ENCODE data around the gene DOCK1. TPM values are rescaled to one million over a fixed set of nuclear protein-coding genes. Genes with fewer than 3 reads are reported as not detected.

The DOCK1 gene
- total RNA-seq, 2 donors from 2014 or later = 72.4 to 89.3 TPM

DNA sequence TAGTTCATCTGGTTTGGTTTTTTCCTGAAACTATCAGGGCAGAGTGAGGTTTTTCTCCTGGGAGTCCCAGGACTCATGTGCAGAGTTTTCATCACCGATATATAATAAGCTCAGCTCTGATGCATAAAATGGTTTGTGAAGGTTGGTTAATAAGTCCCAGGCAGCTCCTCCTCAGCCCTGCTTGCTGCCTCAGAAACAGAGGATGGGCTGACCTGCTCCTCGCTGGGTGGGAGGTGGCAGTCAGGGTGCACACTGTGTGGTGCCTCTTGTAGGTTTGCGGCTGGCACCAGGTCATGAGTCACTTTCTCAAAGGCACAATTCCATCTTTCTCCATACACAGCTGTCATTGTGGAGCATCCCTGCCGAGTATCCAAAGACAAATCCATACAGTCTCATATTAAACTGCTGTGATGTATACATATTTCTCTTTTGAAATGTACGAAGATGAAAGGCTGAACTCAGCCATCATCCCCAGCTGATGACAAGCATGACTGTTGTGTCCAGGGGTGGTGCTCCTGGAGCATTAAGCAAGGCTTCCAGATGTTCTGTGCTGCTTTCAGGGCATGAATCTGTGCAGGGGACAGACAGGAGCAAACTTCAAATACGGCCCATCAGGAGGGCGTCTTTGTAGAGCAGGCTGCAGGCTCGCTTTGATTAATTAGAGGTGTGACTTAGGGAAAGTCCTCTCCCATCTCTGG is 518.1 kb downstream of the DOCK1 start:
- H3K27me3 ChIP-seq (ENCODE audit: control insufficient read depth, insufficient read depth, low read length, poor library complexity, severe bottlenecking) = no peaks in the 10 kb centered on the region
- no peaks in the 10 kb centered on the region for H3K9me3 ChIP-seq (ENCODE audit: control insufficient read depth, low read length)
- H3K9ac ChIP-seq (ENCODE audit: extremely low read depth, low read length, poor library complexity, severe bottlenecking) = no peak overlapping the region
- H3K4me1 ChIP-seq (ENCODE audit: control insufficient read depth, insufficient read depth, low read length) = peaks cover 3% of the 10 kb centered on the region
- no peak overlapping the region for H3K27ac ChIP-seq (ENCODE audit: low read depth, low read length)
- 80 to 89% methylated on average over 4 to 8 of the region's 8 CpGs for WGBS, 2 experiments (ENCODE audit: insufficient coverage in 1 of 2, insufficient read length in 1 of 2)
- no peak for DNase-seq
- Mint-ChIP-seq H3K9me3 (no peaks in the 10 kb centered on the region), H3K4me1 (peaks cover 9% of the 10 kb centered on the region), H3K27ac (no peak overlapping the region), H3K4me3 (no peak overlapping the region), H3K27me3 (ENCODE audit: insufficient read depth) (no peaks in the 10 kb centered on the region), H3K36me3 (ENCODE audit: low read depth) (peaks cover 59% of the 10 kb centered on the region)
- no peak overlapping the region for H3K4me3 ChIP-seq (ENCODE audit: low read length)
- no peak for TF ChIP-seq CTCF (conservative IDR thresholded peaks at IDR 0.05)
- H3K36me3 ChIP-seq (ENCODE audit: control insufficient read depth, insufficient read depth, low read length) = peaks cover 19% of the 10 kb centered on the region

DNA sequence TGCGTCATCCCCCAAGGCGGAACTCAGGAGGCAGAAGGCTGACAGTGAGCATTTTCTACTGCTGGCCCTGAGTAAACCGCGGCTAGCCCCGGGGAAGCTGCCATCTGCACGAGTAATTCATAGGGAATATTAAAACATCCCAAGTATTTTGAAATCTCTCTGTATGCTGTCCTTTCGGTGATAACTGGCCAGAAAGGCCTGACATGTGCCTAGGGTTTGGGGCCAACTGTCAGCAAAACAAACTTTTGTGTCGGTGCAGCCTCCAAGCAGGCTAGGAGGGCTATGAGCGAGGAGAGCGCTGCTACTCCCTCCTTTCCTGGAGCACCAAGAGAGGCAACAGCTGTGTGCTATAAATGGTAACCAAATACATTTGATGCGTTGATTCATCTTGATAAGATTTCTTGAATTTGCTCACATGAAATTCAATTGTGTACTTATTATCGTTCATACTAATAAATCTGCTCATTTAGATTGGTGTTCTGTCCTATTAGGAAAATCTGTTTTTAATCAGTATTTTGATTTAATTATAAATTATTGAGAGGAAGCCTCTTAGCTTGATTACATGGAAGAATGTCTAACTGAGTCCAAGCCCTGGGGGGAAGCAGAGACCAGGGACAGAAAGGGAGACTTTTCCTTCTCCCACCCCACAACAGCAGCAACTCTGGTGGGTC is 519.5 kb downstream of the DOCK1 start:
- TF ChIP-seq CTCF (conservative IDR thresholded peaks at IDR 0.05) = no peak
- no peak for DNase-seq
- H3K9me3 ChIP-seq (ENCODE audit: control insufficient read depth, low read length) = no peaks in the 10 kb centered on the region
- peaks cover 19% of the 10 kb centered on the region for H3K36me3 ChIP-seq (ENCODE audit: control insufficient read depth, insufficient read depth, low read length)
- no peak overlapping the region for H3K27ac ChIP-seq (ENCODE audit: low read depth, low read length)
- Mint-ChIP-seq H3K4me3 (no peak overlapping the region), H3K27ac (no peak overlapping the region), H3K9me3 (no peaks in the 10 kb centered on the region), H3K4me1 (peaks cover 9% of the 10 kb centered on the region), H3K36me3 (ENCODE audit: low read depth) (peaks cover 52% of the 10 kb centered on the region), H3K27me3 (ENCODE audit: insufficient read depth) (no peaks in the 10 kb centered on the region)
- peaks cover 3% of the 10 kb centered on the region for H3K4me1 ChIP-seq (ENCODE audit: control insufficient read depth, insufficient read depth, low read length)
- WGBS, 2 experiments (ENCODE audit: insufficient coverage in 1 of 2, insufficient read length in 1 of 2) = 81 to 92% methylated on average over 7 to 12 of the region's 12 CpGs
- no peaks in the 10 kb centered on the region for H3K27me3 ChIP-seq (ENCODE audit: control insufficient read depth, insufficient read depth, low read length, poor library complexity, severe bottlenecking)
- H3K4me3 ChIP-seq (ENCODE audit: low read length) = no peak overlapping the region
- H3K9ac ChIP-seq (ENCODE audit: extremely low read depth, low read length, poor library complexity, severe bottlenecking) = no peak overlapping the region

GRCh38 chr10:127426746-127427145 is 521.5 kb downstream of the DOCK1 start:
- peaks cover 8% of the 10 kb centered on the region for H3K9me3 Mint-ChIP-seq
- H3K4me3 Mint-ChIP-seq = no peak overlapping the region
- Histone ChIP-seq H3K4me3 (ENCODE audit: low read length) (no peak overlapping the region), H3K27me3 (ENCODE audit: control insufficient read depth, insufficient read depth, low read length, poor library complexity, severe bottlenecking) (no peaks in the 10 kb centered on the region), H3K27ac (ENCODE audit: low read depth, low read length) (no peak overlapping the region), H3K9me3 (ENCODE audit: control insufficient read depth, low read length) (no peaks in the 10 kb centered on the region), H3K4me1 (ENCODE audit: control insufficient read depth, insufficient read depth, low read length) (peaks cover 3% of the 10 kb centered on the region), H3K36me3 (ENCODE audit: control insufficient read depth, insufficient read depth, low read length) (peaks cover 16% of the 10 kb centered on the region), H3K9ac (ENCODE audit: extremely low read depth, low read length, poor library complexity, severe bottlenecking) (no peak overlapping the region)
- no peak for DNase-seq
- H3K36me3 Mint-ChIP-seq (ENCODE audit: low read depth) = peaks cover 49% of the 10 kb centered on the region
- H3K4me1 Mint-ChIP-seq = peaks cover 9% of the 10 kb centered on the region
- no peaks in the 10 kb centered on the region for H3K27me3 Mint-ChIP-seq (ENCODE audit: insufficient read depth)
- 94% methylated on average over 4 of the region's 4 CpGs; no CpG with 5 or more reads in 1 of the 2 experiments for WGBS, 2 experiments (ENCODE audit: insufficient coverage in 1 of 2, insufficient read length in 1 of 2)
- H3K27ac Mint-ChIP-seq = no peak overlapping the region
- TF ChIP-seq CTCF (conservative IDR thresholded peaks at IDR 0.05) = no peak

Data from endodermal cell (in vitro differentiated cells).